Stimulated activated CD4-positive, alpha-beta T cell treated with anti-CD3 and anti-CD28 coated beads, Interleukin-1b, Interleukin-23, amount 100 ng/mL, for 48 hours (primary cell): ENCODE data around the gene SEPTIN12.
"Not testable (repeated sequence)": the region's sequence is repeated elsewhere in the genome, so short reads cannot be mapped to it uniquely, and the experiment has no call there.

ENCODE experiments used
- DNase-seq: peaks from one replicate; pipeline ENCODE4 v3.0.0-alpha.2; 2020

The SEPTIN12 gene

DNA sequence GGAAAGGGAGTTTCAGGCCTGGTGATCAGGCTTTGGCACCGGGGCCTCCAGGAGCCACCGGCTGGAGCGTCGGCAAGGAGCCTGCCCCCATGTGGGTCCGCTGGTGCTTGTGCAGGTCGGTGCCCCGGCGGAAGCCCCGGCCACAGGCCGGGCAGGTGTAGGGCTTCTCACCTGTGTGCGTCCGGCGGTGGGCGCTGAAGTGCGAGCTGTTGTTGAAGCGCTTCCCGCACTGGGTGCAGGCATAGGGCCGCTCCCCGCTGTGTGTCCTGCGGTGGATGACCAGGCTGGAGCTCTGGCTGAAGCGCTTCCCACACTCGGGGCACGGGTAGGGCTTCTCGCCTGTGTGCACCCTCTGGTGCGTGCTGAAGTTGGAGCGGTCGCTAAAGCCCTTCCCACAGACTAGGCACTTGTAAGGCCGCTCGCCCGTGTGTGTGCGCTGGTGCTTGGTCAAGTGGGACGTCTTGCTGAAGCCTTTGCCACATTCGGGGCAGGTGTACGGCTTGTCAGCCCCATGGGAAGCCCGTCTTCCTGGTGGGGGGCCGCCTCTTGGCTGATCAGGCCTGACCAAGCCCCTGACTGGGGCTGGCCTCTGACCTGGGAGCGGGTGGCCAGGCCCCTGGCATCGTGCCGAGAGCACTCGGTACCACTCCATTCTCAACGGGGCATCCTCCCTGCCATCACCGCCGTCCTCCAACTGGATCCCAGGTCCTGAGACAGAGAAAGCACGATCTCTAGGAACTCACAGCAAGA lies 35.6 kb downstream of the SEPTIN12 start:
- DNase-seq, result no peak

- no peak for DNase-seq
Observed at GRCh38 chr16:4750896-4751295, 37.2 kb downstream of the SEPTIN12 start.

- no peak for DNase-seq
Observed at GRCh38 chr16:4749700-4750257, 38.4 kb downstream of the SEPTIN12 start.

- DNase-seq, result no peak
Observed at GRCh38 chr16:4748682-4749411, 39.3 kb downstream of the SEPTIN12 start.

GRCh38 chr16:4747906-4748681 lies 40.1 kb downstream of the SEPTIN12 start:
- no peak for DNase-seq

DNA sequence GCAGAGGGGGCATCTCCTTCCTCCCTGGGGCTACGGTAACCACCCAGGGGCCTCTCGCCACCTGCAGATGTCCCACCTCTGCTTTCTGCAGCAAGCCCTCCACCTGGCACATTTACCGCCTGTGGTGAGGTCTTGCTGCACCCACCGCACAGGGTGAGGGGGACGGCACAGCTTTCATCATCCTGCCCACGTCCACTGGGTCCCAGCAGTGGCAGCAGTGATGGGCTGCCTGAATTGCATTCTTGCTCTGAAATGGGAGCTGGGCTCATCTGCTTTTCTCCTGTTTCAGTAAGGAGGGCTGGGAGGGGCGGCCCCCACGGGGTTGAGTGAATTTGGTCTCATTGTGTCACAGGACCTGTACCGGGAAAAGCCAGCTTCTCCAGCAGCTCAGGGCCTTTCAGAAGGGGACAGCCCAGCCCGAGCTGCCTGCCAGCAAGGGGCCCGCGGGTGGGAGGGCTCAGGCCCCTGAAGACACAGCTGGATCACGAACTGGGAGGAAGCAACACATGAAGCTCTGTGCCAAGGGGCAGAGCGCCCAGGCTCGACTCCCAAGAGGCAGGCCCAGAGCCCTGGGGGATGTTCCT lies 41.1 kb downstream of the SEPTIN12 start:
- no peak for DNase-seq

DNA sequence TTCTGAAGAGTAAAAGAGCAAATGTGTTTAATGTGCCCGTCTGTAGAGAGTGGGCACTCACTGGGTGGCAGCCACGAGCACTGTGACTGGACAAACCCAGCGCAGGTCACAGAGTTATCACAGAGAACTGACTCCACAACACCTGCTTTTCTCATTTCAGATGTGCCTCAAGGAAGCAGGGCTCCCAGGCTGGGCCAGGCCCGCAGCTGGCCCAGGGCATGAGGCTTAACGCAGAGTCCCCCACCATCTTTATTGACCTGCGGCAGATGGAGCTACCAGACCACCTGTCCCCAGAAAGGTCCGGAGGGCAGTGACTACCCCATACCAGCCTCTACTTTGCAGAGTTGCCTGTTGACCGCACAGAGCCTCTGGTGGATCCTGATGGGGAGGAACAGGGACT lies 41.9 kb downstream of the SEPTIN12 start:
- no peak for DNase-seq

DNA sequence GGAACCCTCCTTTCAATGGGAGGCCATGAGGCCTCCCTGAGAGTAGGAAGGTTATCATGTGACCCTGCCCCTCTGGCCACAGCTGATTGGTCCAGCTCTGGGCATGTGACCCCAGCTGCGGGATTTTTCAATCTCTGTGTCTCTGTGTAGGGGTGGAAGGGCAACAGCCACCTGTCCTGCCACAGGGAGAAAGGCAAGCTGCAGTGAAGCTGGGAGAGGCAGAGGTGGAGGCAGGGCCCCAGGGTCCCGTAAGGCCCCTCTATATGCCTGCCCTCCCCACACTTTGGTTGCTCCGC lies 42.9 kb downstream of the SEPTIN12 start:
- no peak for DNase-seq

DNA sequence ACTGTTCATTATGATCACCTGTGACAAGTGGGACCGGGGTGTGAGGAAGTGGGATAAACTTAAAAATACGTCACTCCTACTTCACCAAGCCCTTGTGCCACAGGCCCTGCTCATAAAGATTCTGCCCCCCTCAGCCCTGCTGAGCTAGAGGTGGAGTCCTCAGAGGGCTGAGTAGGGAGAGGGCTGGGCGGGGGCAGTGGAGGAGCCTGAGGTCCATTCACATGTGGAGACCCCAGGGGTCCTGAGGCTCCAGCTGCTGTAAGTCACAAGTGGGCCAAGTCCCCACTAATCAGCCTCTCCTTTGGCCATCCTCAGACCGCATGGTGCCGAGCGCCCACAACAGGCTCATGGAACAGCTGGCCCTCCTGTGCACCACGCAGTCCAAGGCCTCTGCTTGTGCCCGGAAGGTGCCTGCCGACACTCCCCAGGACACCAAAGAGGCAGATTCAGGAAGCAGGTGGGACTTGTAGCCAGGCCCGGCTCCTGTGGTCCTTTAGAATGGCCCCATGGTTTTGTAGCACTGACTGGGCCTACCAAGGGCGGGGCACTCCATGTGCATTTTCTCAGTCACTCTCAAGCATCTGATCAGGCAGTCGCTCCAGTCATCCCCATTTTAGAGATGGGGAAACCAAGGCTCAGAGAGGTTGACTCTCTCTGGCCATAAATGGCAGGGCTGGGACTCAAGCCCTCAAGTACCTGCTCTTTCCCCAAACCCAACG lies 43.4 kb downstream of the SEPTIN12 start:
- no peak for DNase-seq

GRCh38 chr16:4743226-4743878 lies 44.8 kb downstream of the SEPTIN12 start:
- no peak for DNase-seq

GRCh38 chr16:4738370-4738769 lies 49.8 kb downstream of the SEPTIN12 start:
- not testable (repeated sequence) for DNase-seq

DNA sequence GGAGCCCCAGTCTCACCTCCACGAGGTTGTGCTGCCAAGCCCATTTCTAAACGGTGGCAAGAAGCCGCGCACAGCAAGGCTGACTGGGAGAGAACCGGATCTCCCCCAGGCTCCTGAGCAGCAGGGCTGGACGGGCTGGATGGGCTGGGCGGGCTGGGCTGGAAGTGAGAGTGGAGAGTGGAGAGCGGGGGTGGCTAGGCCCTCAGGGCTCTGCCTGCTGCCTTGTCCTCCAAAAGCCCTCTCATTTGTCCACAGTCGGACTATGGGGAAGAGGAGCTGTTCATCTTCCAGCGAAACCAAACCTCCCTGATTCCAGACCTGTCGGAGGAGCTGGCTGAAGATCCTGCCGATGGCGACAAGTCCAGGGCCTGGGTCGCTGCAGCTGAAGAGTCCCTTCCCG lies 50.6 kb downstream of the SEPTIN12 start:
- no peak for DNase-seq

DNA sequence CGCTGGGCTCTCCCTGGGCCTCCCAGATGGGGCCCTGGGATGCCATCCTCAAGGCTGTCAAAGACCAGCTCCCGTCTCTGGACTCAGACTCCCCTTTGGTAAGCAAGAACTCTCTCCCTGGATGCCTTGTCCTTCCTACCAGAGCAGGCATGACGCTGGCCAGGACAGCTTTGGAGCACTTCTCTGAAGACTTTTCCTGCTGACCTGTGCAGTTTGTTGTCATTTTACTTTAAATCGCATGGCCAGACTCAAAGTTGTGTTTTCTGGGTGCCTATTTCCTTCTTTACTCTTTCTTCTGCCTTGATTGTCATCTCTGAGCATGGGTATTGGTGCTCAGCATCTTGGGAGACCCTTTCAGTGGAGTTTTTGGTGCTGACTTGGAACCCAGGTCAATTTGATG lies 51.6 kb downstream of the SEPTIN12 start:
- DNase-seq, result no peak

DNA sequence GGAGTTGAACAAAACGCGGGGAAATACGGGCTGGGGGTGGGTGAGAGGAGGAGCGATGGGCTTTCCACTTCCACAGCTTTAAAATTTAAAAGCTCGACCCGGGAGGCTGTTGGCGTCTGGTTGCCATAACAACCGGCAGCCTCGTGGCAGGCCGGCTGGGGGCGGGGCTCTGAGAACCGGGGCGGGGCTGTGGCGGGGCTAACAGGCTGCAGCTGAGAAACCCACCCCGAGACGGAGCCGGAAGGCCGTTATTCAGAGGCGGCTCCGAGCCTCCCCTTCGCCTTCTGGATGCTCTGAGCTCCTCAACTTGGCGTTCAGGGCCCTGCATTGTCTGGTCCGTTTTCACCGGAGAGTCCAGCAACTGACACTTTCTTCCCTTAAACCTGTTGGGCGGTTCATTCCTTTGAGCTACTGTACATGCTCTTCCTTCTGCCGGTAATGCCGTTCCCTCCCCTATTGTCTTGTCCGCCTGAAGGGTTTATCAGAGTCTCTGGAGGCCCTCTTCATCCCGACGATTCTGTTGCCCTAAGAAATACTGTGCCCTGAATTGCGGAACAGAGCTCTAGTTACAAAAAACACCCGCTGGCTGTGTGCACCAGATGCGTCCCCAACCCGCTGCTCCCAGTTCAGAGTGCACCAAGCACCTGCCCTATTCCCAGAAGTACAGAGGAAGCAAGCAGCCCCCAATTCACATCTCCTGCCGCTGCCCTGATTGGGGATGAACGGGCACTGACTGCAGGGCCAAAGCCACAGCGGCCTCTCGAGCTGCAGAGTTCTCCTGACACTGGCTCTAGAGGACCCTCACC lies 53.2 kb downstream of the SEPTIN12 start:
- DNase-seq, result peak; percentile 89

- DNase-seq, result peak; percentile 78
Observed at GRCh38 chr16:4734063-4734729, 53.9 kb downstream of the SEPTIN12 start, which contains the start of the genes ANKS3 and DNAAF8. Gene ANKS3 (minus strand): TSS chr16:4734271. CDS start chr16:4730149, 4,122 bp downstream. Gene DNAAF8 (plus strand): TSS chr16:4734537. CDS start chr16:4736515, 1,978 bp downstream.

- peak; percentile 14 for DNase-seq
Observed at GRCh38 chr16:4733747-4734062, 54.4 kb downstream of the SEPTIN12 start.

- DNase-seq, result no peak
Observed at GRCh38 chr16:4733211-4733742, 54.9 kb downstream of the SEPTIN12 start.

DNA sequence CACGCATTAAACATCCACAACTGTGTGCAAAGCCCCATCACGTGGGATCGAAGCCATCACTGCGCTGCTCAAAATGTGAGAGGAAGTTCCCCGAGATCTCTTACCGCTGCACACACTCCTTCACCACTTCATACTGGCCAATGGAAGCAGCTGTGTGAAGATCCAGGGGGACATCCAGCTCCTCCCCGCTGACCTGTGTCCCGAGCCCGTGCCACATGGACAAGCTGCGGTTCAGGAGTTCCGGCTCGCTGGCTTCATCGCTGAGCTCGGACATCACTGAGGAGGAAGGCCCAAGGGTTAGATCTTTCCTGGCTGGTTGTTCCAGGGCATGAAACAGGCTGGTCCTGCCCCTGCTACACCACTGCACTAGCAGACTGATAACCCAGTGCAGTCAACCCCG lies 58.3 kb downstream of the SEPTIN12 start:
- no peak for DNase-seq

- no peak for DNase-seq
Observed at GRCh38 chr16:4728676-4729075, 59.5 kb downstream of the SEPTIN12 start.
